Right ventricle myocardium superior (tissue), 1 donor: ENCODE results near the gene USP25. TPM values are rescaled to one million over a fixed set of nuclear protein-coding genes. Genes with fewer than 3 reads are reported as not detected.

Source experiments
- ATAC-seq: fragments of 200-7000 bp; cut with Tn5 transposase; one replicate; pipeline ENCODE4 v1.9.1; 2020; ENCODE audit warnings: mild to moderate bottlenecking; ENCODE audit not compliant: poor library complexity
- DNase-seq: peaks from one replicate; pipeline ENCODE4 v3.0.0-alpha.2; 2020
- intact Hi-C: fragments of 100-400 bp; cut with DNase I; formaldehyde crosslinking; loops from one replicate; pipeline ENCODE4 v1.11.2; 2022
- total RNA-seq: library from RNA; stranded (reverse); fragmentation: NEBNext Ultra II Directional; extraction: Animal tissue kit (Norgen Biotek cat#: 25700); gene quantifications from one replicate; pipeline ENCODE4 v1.2.1, GENCODE V29; 2021
- donor health status: DM: no; HTN: yes; CAD: no; lungs with severe emphysema.

The USP25 gene
- total RNA-seq, 1 donor from 2014 or later = 46.0 TPM

DNA sequence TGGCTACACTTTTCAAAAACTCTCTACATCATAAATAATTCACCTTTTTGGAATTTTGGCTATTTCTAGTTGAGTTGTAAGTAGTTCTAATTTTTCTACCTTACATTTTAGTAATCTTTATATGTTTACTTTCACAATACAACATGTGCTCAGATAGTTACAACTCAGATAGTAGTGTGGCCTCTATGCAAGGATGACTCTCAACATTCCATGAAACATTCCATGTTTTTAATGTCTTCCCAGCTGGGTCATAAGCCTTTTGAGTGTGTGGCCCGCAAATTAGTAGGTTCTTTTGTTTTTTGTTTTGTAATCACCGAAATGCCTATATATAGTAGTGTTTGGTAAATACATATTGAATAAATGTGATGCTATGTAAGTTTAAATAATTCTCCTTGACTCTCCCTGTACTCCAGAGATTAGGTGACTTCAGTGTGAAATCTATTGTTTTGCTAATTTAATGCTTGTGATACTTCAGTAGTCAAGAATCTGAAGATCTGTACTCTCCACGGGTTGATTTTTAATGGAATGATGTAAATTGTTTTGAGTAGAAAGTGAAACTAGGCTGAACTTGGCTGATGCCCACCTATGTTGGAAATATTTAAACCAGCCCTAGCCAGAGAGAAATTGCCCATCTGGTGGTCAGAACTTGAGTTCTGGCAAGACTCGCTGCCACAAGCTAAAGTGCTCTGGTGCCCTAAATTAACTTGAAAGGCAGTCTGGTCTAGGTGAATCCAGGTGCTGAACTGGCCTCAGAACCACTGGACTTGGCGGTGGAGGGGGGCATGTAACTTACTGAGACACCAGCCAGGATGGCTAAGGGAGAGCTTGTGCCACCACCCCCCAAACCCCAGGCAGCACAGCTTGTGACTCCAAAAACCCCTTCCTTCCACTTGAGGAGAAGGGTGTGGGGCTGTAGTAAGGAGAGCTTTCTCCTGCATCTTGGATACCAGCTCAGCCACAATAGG lies 165.6 kb downstream of the USP25 start:
- ATAC-seq (no peak), DNase-seq (no peak)
- intact Hi-C loops = no loop called here

DNA sequence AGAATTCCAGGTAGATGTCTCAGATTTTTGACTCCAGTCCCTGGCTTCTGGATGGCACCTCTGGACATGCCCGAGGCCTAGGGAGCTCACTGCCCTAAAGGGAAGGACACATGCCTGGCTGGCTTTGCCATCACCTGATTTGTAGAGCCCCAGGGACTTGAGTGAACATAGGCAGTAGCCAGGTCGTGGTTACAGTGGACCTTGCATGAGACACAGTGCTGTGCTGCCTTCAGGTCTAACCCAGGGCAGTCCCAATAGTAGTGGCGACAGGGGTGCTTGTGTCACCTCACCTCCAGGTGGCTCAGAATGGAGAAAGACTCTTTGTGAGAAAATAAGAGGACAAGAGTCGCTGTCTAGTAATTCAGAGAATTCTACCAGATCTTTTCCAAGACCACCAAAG lies 166.7 kb downstream of the USP25 start:
- DNase-seq (no peak), ATAC-seq (no peak)
- intact Hi-C loops = no loop called here

DNA sequence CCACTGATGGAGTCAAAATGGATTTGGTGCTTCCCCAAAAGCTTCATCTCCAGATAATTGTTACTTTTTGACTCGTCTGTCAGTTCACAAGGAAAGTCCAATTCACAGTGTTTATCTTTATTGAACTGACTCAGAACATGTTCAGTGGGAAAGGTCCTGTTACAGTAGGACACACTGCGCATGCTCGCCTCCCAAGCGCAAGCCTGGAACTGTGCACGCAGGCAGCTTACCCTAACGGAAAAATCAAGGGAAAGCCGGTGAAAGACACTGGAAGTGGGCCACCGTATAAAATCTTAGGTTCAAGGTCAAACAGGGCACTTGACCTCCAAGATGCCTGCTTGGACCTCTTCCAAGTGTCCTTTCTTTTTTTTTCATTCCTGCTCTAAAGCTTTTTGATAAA lies 174.6 kb downstream of the USP25 start:
- ATAC-seq (no peak), DNase-seq (no peak)
- intact Hi-C loops = no loop called here

DNA sequence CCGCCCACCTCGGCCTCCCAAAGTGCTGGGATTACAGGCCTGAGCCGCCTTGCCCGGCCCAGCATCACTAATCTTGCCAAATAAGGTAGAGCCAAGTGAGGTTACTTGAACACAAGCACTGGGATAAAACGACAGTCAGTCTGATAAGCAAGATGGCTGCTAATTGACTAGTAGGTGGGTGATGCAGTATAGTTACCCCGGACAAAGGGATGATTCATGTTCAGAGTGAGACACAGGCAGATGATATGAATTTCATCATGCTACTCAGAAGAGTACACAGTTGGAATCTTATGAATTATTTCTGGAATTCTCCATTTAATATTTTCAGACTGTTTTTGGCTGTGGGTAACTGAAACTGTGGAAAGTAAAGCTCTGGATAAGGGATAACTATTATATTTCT lies 178.4 kb downstream of the USP25 start:
- no peak for ATAC-seq
- intact Hi-C loops = no loop called here
- no peak for DNase-seq

DNA sequence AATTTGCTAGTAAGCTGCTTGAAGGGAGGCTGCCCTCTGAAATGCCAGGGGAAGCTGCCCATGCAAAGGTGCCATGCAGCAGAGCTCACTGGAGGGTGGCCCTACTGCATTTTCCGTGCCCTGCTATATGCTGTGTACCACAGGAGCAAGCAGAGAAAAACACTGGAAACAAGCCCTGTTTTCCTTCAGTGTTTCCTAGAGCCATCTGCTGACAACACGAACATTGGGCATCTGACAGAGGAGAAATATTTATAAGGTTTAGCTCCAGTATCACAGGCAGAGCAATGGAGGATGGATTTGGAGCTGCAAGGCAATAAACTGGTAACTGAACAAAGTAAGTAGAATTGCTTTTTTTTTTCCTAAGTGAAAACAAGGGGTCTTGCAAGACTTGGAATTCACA lies 198.4 kb downstream of the USP25 start:
- ATAC-seq (no peak), DNase-seq (no peak)
- intact Hi-C loops = no loop called here

DNA sequence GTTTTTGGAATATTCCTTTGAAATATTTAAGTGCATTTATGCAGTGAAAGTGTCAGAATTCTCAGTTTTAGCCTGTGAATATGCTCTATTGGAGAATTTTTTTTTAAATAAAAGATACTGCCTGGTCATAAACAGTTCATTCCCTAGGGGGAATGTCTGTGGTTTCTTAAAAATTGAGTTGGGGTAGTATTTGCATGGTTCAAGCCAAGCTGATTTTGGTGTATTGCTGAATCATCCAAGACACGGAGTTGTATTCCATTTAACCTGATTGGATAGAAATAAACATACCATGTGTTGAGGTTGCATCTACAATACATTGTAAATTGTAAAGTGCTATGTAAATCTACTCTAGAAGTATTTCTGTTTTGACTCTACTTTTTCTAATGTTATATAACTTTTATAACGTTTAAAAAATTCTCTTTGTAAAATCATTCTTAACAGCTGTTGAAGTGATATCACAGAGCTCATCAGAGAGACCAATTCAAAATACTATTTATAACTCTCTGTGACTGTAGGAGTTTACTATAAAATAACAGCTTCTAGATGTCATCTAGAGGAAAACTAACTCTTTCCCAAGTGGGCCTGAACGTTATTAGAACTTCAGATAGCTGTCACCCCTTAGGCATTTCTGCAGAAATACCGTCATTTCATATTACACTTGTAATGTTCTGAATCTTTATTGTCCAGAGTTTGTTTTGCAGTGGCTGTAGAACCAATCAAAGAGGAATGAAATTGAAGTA lies 199.1 kb downstream of the USP25 start:
- no peak for DNase-seq
- ATAC-seq = no peak
- intact Hi-C loops = no loop called here

DNA sequence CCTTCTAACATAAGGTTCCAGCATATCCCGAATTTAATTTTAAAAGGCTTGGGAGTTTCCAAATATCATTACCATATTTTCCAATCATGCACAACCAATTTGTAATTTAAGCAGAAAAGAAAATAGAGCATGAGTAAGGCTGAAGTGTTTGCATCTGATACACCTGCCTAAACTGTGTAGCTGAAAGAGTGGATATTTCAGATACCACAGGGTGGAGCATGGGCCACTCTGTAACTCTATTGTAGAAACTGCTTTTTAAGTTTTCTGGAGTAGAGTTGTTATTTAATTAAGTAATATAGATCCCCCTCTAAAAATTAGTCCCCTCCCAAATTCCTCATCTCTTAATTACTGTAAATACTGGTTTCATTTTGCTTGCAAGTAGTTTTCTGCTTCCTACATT lies 199.8 kb downstream of the USP25 start:
- ATAC-seq = no peak
- no peak for DNase-seq
- intact Hi-C loops = no loop called here
